ENCODE data around the gene TMEM198.

Gene TMEM198

DNA sequence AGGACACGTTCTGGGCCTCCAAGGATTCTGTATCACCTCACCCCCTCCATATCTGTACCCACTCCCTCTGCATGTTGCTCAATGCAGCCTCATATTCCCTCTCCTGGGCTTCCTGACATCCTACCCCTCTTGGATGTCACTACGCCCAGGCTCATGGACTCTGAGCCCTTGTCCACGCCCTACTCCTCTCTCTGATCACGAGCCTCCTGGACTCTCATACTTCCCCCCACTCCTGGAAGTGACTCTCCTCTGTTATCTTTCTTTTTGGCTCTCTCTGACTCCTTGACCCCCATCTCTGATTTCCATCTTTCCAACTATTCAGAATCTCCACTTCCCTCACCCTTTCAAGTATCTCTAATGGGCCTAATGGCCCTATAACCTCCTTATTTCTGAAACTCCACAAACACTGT is 2.1 kb downstream of the TMEM198 start:
- no peak for FAIRE-seq

DNA sequence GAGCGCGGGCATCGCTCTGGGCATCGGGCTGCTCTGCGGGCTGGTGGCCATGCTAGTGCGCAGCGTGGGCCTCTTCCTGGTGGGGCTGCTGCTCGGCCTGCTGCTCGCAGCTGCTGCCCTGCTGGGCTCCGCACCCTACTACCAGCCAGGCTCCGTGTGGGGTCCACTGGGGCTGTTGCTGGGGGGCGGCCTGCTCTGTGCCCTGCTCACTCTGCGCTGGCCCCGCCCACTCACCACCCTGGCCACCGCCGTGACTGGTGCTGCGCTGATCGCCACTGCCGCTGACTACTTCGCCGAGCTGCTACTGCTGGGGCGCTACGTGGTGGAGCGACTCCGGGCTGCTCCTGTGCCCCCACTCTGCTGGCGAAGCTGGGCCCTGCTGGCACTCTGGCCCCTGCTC is 3.8 kb downstream of the TMEM198 start:
- FAIRE-seq: no peak

DNA sequence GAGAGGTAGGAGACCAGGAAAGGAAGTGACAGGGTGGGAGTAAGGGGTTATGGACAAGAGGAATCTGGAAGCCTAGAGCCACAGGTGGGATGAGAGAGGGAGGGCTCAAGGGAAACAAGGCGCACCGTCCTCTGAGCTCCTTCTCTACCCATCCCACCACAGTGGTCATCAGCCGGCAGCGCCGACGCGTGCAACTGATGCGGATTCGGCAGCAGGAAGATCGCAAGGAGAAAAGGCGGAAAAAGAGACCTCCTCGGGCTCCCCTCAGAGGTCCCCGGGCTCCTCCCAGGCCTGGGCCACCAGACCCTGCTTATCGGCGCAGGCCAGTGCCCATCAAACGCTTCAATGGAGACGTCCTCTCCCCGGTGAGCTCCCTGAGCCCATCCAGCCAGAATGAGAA is 5.2 kb downstream of the TMEM198 start:
- no peak for FAIRE-seq

DNA sequence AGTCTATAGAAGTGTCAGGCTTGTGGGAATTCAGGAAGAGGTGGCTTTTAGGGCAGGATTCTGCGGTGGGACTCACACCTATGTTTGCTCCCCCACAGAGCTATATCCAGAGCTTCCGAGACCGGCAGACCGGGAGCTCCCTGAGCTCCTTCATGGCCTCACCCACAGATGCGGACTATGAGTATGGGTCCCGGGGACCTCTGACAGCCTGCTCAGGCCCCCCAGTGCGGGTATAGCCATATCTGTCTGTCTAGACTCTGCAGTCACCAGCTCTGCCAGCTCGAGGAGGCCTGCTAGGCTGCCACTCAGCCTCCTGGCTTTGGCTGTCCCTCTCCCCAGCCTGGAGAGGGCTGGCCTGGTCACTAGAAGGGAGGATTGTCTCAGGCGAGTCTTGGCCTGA is 5.8 kb downstream of the TMEM198 start:
- no peak for FAIRE-seq

DNA sequence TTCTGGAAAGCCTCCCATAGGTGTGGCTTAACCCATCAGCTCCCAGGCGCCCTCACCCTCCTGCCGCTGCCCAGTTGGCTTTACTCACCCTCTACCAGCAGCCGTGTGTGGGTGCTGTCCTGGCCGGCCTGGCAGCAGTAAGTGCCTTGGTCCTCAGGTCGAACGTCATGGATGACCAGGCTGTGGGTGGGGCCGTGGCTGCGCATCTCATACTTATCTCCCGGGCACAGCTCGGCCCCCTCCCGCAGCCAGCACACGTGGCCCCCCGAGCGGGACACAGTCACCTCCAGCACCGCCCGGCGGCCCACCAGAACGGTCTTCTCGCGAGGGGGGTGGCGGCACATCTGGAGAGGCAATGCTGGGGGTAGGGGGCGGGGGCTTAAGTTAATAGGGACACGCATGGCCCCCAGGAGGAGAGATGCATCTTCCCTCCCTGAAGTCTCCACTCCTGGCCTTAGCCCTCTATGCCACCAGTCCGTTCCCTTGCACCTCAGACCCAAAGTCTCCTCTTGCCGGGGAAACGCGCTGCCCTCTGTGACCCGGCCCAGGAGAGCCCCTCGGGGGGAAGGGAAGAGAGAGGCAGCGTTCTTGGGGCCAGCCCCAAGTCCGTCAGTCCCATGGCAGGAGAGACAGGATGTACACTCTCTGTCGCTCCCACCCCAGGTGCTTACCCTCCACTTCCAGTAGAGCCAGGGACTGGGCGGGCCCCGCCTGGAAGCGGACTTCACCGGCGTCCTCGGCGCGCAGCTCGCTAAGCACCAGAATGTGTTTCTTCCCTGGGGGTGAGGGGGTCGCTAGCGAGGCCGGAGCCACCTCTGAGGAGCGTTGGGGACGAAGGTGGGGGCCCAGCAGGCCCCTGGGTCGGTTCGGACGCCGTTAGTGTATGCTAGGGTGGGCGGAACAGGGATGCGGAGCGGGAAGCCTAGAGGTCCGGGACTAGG is 7.9 kb downstream of the TMEM198 start:
- no peak for FAIRE-seq

DNA sequence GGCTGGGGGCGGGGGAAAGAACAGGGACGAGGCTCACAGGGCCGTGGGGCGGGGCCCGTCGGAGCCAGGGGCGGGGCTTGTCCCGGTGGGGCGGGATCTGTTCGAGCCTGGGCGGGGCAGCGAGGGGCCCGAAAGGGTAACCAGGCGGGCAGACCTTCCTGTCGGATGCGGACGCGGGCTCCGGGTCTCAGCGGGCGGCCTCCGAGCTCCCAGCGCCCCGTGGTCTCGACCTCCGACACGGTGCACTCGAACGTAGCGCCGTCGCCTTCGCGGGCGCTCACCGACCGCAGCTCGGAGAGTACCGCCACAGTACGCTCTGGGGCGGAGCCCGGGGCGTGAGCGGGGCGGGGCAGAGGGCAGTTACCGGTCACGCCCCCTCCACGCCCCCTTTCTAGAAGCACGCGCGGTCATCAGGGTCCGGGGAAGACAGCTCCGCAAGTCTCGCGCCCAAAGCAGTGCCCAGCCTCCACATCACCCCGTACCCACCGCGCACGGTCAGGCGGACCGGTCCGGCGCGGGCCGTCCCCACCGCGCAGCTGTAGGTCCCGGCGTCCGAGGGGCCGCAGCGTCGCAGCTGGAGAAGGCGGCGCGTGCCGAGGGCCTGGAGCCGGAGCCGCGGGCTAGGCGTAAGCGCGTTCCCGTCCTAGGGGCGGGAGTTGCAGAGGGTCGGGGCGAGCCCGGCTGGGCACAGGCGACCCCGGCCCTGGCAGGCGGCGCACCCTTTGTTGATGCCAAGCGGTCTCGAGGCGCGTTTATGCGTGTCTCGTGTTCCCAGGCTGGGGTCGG is 8.7 kb downstream of the TMEM198 start:
- no peak for FAIRE-seq

DNA sequence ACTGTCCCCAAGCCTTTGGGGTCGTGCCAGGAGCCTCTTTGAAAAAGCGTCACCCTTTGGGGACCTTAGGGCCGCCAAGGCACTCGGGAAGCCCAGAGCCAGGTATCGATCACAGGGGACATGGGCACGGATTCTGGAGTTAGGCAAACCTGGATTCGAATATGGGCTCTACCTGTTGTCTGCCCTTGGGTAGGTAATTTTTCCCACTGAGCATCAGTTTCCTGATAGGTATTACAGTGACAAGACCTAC is 9.3 kb downstream of the TMEM198 start:
- no peak for FAIRE-seq

DNA sequence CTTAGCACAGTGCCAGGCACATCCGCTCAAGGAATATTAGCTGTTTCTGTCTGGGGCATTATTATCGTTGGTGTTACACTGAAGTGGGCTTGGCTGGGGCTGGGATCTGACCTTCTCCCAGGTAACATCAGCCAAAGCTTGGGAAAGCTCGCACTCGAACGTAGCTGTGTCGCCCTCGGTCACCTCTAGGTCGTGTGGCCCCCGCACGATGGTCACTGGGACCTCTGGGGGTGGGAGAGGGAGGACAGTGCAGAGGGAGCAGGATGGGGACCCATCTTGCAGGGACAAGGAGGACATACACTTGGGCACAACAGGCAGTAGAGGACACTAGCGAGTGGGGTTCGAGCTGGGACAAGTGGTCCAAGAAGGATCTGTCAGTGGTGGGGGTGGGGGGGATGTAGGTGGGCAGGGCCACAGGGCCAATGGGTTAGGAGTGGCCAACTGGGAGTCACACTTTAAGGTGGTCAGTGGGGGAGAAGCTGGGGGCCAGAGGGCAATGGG is 9.7 kb downstream of the TMEM198 start:
- no peak for FAIRE-seq

DNA sequence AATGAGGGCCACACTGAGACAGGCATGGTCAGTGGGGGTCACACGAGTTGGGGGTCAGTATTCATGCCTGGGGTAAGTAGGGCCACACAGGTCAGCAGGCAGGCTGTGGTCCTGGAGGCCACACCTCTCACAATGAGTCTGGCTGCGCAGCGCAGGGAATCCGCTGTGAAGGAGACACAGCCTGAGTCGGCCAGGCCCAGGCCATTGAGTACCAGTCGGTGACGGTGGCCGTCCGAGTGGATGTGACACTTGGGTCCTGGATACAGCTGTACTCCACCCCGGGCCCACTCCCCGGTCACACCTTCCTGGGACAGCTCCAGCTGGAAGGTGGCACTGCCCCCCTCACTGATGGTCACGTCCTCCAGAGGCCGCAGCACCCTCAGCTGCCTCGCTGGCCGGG is 10.5 kb downstream of the TMEM198 start:
- FAIRE-seq: no peak

DNA sequence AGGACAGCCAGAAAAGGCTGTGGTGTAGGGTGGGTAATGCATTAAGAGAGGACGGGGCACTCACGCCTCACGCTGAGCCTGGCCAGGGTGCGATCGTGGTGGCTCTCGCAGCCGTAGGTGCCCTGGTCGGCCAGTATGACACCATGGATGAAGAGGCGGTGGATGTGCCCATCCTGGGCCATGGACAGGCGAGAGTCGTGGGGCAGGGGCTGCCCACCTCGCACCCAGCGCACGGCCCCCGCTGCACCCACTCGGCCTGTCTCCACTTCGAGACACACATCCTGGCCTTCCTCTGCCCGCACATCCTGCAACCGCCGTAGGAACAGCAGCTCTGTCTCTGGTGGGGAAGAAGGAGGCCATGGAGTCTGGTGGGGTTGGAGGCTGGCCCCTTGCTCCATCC is 12.1 kb downstream of the TMEM198 start:
- FAIRE-seq: no peak

DNA sequence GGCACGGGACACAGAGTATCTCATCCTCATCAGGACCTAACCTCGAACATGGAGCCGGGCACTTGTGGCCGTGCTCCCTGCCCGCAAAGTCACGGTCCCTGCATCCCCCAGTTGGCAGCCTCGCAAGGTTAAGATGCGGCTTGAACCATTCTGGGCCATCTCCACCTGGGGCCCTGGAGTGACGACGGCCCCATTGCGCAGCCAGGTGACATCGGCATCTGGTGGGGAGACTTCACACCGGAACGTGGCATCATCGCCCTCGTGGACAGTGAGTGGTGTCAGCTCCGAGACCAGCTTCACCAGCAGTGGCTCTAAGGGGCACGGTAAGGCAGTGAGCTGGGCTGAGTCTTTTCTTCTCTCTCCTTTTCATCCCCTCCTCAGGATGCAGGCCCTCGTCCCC is 12.6 kb downstream of the TMEM198 start:
- no peak for FAIRE-seq

DNA sequence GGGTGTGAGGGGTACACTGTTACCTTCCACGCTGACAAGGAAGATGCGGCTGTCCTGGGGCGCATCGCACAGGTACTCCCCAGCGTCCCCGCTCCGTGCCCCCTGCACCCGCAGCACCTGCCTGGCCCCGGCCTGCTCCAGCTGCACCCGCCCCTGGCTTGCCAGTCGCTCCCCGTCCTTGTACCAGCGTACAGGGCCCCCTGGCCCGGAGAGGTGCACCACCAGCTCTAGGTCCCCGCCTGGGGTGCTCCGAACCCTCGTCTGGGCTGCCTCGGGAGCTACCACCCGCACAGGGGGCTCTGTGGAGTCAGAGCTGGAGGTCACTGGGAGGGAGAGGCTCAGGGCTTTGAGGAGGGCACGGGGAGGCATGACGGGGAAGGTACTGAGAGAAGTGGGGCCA is 13.5 kb downstream of the TMEM198 start:
- no peak for FAIRE-seq

DNA sequence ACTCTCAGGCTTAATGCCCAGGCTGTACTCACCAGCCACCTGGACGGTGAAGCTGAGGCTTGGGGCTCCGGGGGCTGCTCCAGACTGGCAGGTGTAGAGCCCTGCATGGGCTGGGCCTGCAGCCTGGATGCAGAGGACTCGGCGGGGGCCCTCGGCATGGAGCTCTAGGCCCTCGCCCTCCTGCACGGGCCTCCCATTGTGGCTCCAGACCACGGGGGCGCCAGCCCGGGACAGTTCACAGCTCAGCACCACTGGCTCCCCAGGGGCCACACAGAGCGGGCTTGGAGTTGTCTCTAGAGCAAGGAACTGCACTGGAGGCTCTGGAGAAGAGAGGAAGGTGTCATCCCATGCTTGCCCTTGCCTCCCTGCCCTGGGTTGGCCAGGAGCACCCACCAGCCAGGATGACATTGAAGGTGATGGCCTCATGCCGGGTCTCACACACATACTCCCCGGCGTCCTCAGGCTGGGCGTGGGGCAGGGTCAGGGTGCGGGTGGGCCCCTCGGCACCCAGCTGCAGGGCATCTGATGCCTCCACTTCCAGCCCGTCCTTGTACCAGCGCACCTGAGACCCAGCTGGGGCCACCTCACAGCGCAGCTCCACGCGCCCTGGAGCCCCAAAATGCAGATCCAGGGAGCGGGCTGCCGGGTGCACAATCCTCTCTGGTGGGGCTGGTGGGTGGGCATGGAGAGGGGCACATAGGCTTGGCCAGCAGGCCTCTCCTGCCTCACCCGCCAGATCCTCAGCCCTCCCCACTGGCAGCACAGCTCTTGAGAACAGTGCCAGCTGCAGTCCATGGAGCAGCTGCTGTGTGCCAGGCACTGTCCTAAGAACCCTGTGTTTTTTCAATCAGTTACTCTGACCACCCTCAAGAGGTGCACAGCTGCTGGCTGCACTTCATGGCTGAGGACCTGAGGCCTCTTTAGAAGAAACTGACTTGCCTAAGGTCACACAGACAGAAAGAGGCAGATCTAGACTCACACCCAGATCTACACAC is 14.3 kb downstream of the TMEM198 start:
- FAIRE-seq: no peak

DNA sequence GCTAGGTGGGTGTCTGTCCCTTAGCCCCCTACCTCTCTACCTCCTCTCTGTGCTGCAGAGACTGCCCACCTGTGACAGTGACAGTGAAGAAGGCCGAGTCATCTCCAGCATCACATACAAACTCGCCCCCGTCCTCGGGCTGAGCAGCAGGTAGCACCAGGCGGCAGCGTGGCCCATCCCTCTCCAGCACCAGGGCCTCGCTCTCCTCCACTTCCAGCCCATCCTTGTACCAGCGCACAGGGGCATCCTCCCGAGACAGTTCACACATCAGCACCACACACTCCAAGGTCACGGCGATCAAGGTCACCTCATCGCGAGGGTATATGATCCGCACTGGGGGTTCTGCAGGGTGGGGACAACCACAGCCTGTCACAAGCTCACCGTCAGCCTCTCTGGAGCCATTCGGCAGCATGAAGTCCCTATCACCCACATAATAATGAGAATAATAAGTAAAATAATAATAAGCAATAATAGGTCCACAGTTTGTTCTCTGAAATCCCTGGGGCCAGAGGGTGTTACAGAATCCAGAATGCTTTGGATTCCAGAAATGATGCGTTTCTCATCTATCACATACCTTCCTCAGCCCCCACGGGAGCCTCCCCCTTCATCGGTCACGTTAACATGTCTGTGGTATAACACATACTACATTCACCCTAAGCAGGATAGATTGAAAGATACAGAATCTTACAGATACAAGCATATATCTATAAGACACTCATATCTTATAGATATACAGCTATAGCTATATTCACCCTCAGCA is 15.5 kb downstream of the TMEM198 start:
- no peak for FAIRE-seq

DNA sequence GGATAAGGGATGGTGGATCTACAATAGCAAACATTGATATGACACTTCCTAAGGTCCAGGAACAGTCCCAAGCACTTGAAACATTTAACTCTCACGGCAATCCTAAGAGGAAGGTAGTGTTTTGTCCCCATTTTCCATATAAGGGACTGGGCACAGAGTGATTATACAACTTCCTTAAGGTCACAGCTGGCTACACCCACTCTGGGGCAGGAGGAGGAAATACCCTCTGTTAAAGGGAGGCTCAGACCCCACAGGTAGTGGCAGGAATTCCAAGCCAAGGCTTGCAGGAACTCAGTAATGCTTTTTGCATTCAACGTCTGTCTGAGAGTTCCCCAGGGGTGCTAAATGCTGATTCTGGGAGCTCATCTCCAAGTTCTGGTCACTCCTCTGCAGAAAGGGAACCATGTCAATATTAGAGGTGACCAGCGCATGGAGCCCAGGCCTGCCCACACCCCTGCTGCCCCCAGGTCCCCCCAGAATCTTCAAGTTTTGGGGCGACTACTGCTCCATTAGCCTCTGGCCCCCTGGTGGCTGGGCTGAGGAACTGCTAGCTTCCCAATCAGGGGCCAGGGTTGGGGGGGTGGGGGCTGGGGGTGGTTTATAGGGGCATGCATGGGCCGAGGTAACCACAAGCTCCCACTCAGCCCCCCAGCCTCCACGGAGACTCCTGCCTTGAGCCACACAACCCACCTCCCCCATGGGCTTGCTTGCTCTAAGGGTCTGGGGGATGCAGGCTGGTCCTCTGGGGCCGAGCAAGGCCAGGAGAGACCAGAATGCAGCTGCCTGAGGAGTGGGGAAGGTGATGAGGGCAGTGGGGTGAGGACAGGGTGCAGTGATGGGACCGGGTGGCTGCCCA is 16.4 kb downstream of the TMEM198 start:
- FAIRE-seq: no peak

DNA sequence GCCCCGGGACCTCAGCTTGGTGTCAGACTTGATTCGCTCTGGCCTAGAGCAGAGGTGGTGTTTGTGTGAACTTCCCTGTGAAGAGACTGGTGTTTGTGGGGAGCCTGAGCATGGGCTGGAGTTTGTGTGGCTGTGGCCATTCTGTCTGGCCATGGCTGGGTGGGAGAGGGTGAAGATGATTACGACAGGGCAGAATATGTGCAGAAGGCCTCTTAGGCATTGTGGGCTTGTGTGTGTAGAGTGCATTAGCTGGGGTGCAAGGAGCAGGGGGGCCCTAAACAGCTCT is 17.0 kb downstream of the TMEM198 start:
- FAIRE-seq: no peak

DNA sequence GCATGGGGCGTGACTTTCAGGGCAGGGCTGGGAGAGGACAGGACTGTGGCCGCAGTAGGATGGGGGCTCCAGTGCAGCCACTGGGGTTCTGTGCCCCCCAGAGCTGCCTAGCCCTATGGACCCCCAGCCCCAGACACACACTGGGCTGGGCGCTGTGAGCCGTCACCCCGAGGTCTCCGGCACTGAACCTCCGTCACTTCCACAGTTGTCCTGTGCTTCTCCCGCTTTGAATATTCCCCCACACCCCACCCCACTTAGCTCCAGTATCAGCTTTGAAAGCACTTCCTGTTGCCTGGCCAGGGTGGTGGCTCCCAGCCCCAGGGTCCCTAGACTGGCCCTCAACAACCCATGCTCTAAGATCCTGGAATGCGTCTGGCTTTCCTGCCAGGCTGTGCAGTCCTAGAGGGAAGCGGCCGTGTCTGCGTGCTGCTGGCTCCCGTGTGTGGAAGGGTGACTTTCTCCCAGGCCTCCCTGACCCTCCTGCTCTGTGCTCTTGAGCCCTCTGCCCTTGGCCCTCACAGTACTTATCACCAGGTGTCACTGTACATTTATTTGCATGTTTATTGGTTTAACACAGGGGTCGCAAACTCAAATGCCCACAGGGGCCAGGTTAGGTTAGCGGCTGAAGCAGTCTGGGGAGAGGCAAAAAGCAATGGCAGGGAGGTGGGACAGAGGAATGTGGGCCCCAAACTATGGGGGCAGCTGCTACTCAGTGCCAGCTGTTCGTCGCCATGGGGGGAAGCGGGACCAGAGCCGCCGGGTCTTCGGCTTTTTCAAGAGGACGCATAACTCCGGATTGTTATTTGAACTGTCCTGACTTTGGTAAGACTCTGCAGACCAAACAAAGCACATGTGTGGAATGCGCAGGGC is 17.6 kb downstream of the TMEM198 start:
- no peak for FAIRE-seq

DNA sequence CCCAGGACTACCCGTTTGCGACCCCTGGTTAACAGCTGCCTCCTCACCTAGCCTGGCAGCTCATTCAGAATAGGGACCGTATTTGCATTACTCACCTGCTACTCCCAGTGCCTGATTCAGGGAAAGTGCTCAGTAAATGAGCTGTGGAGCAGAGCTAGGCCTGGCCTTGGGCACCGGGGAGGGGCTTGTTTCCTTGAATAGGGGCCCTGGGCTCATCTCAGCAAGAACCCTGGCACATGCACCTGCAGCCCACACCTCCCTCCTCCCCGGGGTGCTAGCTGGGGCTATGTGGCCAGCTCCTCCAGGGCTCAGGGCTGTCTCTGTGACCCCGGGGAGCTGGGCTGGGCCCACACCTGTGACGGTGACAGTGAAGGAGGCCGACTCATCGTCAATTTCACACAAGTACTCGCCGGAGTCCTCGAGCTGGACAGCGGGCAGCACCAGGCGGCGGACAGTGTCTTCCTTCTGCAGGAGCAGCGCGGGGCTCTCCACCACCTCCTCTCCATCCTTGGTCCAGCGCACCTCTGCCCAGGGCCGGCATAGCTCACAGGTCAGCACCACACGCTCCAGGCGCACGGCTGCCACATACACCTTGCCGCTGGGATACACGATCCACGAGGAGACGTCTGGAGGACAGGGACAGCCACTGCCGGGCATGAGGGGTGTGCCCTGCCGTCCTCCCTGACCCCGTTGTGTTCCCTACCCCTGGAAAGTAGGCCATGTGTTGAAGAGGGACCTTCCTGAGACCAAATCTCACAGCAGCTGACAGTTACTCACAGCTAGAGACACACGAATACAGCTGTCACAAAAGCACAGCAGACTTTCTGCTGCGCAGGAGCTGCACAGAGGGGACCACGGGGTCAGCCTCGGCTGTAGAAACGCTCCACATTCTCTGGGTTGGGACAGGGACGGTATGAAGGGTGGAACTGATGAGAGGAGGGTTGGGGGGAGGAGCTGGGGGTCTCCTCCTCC is 18.5 kb downstream of the TMEM198 start:
- no peak for FAIRE-seq
